Measurements from ENCODE around the gene SCNN1G.
"Not testable (repeated sequence)": the region's sequence is repeated elsewhere in the genome, so short reads cannot be mapped to it uniquely, and the experiment has no call there.

SCNN1G gene, protein sequence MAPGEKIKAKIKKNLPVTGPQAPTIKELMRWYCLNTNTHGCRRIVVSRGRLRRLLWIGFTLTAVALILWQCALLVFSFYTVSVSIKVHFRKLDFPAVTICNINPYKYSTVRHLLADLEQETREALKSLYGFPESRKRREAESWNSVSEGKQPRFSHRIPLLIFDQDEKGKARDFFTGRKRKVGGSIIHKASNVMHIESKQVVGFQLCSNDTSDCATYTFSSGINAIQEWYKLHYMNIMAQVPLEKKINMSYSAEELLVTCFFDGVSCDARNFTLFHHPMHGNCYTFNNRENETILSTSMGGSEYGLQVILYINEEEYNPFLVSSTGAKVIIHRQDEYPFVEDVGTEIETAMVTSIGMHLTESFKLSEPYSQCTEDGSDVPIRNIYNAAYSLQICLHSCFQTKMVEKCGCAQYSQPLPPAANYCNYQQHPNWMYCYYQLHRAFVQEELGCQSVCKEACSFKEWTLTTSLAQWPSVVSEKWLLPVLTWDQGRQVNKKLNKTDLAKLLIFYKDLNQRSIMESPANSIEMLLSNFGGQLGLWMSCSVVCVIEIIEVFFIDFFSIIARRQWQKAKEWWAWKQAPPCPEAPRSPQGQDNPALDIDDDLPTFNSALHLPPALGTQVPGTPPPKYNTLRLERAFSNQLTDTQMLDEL

DNA sequence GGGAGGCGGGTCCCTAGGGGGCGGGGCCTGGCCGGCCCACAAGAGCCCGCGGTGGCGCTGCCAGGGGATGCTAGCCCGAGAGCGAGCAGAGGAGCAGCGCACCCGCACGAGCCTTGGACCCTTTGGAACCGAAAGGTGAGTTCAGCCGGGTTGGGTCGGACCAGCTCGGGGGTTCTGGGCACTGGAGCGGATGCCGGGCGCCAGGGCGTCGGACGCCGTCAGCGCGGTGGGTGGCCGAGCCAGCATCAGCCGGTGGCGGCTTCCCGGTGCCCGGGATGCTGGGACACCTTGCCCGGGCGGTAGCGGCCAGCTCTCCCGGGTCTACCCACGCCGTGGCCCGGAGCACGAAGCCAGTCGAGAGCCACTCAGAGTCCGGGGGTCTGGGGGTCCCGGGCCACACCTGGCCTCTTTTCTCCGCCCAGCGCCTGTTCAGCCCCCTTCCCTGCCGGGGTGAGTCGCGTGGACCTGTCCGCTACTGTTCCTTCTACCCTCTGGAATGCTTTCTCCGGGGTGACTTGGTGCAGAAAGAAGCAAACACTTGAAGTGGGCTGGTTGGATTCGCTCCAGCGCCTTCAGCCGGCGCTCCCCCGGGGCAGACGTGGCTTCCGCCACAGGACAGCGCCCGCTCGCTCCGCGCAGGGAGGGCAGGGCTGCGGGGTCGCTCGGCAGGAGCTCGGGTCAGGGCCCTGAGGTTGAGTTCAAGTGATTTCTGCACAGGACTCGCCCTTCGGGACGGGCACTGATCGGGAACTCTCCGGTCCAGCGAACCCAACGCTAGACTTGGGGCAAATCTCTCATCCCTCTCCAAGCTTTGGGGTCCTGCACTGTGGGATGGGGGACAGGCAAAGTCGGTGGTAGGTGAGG lies at the start of gene SCNN1G:
SCNN1G (plus strand) TSS at position 67 of the 864 bp plus-strand sequence. CDS start 3,527 bp downstream, outside the sequence.
- no peak for TF ChIP-seq POLR2A (IDR thresholded peaks at IDR 0.05; ENCODE audit: low read depth, low read length)
- FAIRE-seq, result no peak
- no peak for DNase-seq (ENCODE audit: insufficient read length, low spot score)

DNA sequence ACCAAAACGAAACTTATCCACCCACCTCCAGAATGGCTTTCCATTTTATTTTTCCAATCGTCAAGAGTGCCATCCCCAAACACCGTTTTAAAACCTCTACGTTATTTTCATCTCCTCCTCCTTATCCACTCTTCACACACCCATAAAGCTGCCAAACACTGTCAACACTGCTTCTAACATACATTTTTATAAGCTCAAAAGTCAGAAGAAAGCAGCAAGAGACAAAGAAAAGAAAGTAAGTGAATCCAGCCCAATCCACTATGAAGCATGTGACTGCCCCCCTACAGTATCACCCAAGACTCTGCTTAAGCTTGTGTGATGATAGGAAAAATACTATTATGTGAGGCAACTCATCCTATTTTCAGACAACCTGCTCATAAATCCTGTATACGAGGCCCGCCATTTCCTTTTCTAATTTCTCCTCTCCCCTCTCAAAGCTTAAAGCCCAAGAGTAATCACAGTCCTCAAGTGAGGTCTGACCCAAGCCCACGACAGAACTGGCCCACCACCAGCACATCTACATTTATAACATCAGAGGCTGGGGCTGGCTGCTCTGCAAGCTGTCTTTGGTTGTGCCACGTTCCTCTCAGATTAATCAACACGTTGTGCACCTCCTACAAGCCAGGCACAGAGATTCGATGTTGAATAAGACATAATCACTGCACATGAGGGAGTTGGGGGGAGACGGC lies 49.6 kb upstream of the SCNN1G start:
- no peak for FAIRE-seq
- no peak for DNase-seq (ENCODE audit: insufficient read length, low spot score)
- no peak for TF ChIP-seq POLR2A (IDR thresholded peaks at IDR 0.05; ENCODE audit: low read depth, low read length)

DNA sequence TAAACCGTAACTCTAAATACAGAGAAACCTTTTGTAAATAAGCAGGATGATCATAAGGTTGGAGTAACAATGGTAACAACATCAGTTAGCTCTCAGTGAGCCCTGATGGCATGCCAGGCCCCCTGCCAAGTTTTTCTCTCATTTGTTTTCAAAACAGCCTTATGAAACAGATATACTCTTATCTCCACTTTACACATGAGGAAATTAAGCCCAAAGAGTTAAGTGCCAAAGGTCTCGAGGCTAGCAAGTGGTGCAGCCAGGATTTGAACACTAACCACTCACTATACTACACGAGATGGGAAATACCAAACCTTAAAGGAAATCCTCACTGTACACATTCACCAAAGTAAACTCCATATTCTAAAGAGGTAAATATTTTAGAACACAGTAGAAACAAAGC lies 48.3 kb upstream of the SCNN1G start:
- DNase-seq (ENCODE audit: insufficient read length, low spot score) (no peak), FAIRE-seq (no peak)
- no peak for TF ChIP-seq POLR2A (IDR thresholded peaks at IDR 0.05; ENCODE audit: low read depth, low read length)

DNA sequence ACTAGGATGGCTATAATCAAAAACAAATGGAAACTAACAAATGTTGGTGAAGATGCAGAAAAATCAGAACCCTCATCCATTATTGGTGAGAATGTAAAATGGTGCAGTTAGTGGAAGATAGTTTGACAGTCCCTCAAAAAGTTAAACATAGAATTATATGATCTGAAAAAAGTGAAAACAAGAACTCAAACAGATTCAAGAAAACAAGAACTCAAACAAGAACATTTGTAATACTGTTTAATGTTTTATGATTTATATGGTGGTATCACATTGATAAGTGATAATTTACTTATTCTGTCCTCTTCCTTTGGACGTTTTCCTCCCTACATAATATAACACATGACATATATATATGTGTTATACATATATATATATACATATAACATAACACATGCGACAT lies 45.3 kb upstream of the SCNN1G start:
- no peak for FAIRE-seq
- TF ChIP-seq POLR2A (IDR thresholded peaks at IDR 0.05; ENCODE audit: low read depth, low read length), result no peak
- DNase-seq (ENCODE audit: insufficient read length, low spot score), result no peak

DNA sequence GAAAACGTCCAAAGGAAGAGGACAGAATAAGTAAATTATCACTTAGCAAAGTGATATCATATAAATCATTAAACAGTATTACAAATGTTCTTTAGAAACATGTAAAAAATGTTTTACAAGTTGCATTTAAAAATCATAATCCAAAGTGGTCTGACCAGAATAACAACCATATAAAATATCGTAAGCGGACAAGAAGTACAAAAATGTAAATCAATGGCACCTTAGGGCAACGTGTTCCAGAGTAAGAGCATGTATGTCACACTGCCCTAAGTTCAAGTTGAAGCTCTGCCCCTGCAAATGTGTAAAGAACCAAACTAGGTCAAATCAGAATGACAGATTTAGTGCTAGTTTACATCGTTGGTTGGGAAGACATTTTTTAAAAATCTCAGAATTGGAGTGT lies 44.7 kb upstream of the SCNN1G start:
- FAIRE-seq (no peak), DNase-seq (ENCODE audit: insufficient read length, low spot score) (no peak)
- TF ChIP-seq POLR2A (IDR thresholded peaks at IDR 0.05; ENCODE audit: low read depth, low read length), result no peak

DNA sequence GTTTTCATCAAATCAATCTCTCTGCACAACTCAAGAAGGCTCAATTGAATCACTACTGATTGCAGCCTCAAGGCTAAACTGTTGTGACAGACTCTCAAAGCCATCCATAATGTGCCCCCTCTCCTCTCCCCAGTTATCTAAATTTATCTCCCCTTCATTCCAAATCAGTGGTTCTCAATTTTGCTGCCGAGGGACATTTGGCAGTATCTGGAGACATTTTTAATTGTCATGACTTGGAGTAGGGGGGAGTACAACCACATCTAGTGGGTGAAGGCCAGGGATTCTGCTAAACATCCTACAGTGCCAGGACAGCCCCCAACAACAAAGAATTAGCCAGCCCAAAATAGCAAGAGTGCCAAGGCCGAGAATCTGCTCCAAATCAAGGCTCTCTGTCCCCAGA lies 42.4 kb upstream of the SCNN1G start:
- no peak for TF ChIP-seq POLR2A (IDR thresholded peaks at IDR 0.05; ENCODE audit: low read depth, low read length)
- DNase-seq (ENCODE audit: insufficient read length, low spot score) (no peak), FAIRE-seq (no peak)

DNA sequence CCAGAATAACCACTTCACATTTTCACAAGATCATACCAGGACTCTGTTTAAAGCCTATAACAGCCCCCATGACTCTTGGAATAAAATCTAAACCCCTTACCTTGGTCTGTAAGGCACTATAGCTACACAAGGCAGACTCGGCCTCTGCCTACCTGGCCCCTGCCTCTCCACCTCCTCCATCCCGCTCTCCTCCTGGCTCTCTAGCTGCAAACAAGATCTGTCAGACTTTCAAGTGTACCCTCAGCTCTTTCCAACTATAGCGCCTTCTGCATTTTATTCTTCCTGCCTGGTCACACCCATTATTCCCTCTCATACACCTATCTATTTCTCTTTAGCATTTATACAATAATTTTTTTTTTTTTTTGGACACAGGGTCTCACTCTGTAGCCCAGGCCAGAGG lies 41.5 kb upstream of the SCNN1G start:
- no peak for FAIRE-seq
- DNase-seq (ENCODE audit: insufficient read length, low spot score), result no peak
- no peak for TF ChIP-seq POLR2A (IDR thresholded peaks at IDR 0.05; ENCODE audit: low read depth, low read length)

DNA sequence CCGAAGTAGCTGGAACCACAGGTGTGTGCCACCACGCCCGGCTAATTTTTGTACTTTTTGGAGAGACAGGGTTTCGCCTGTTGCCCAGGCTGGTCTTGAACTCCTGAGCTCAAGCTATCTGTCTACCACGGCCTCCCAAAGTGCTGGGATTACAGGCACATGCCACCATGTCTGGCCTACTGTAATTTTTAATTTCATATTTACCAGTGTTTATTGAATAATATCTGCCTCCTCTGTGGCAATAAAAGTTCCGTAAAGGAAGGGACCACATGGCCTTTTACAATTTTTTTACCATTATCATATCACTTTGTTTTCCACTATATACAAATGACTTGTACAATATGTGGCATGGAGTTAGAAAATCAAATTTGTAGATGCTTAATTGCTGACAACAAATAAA lies 41.0 kb upstream of the SCNN1G start:
- no peak for TF ChIP-seq POLR2A (IDR thresholded peaks at IDR 0.05; ENCODE audit: low read depth, low read length)
- no peak for DNase-seq (ENCODE audit: insufficient read length, low spot score)
- no peak for FAIRE-seq

DNA sequence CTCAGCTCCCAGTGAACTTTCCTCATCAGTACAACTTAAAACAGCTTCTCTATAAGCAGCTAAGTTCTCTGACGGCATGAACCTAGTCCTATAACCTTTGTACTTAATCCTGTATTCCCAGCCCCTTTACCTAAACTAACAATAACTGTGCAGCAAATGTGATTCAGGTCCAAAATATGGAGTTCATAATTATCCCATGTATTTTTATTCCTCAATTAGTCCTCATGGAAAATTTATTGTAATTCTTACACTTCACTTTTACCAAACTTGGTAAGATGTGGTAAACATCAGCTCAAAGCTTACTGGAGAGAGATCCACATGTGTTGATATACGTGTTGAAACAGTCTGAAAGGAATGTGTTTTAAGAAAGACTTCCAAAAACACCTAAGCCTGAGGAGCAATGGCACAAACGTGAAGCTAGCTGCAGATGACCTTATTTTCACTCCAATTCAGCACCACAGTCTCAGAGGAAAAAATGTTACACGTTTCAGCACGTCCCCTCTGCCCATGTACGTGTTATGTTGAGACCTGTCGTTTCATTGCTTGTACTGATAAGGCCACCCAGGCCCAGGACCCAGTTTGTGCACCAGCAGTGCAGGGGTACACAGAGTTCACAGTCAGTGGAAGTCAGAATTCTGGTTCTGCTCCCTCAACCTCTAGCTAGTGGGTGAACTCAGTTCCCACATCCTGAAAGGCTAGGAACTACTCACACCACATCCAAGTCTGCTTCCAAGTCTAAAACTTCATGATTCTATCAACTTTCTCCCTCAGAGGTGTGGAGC lies 40.4 kb upstream of the SCNN1G start:
- DNase-seq (ENCODE audit: insufficient read length, low spot score), result no peak
- no peak for FAIRE-seq
- TF ChIP-seq POLR2A (IDR thresholded peaks at IDR 0.05; ENCODE audit: low read depth, low read length), result no peak

DNA sequence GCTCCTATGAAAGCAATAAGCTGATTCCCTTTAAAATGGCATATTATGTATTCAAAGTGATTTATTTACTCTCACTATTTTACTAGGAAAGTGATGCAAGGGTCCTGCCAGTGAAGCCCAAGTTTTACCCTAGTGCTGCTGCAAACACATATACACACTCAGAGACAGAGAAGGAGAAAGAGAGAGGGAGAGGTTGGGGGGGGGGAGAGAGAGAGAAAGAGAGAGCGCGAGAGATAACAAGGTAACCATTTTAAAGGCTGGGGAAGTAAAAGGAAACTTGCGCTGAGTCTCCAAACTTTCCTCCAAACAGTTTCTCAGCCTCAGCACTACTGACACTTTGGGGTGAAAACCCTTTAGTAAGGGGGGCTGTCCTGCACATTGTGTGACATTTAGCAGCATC lies 39.2 kb upstream of the SCNN1G start:
- no peak for TF ChIP-seq POLR2A (IDR thresholded peaks at IDR 0.05; ENCODE audit: low read depth, low read length)
- FAIRE-seq, result no peak
- no peak for DNase-seq (ENCODE audit: insufficient read length, low spot score)

DNA sequence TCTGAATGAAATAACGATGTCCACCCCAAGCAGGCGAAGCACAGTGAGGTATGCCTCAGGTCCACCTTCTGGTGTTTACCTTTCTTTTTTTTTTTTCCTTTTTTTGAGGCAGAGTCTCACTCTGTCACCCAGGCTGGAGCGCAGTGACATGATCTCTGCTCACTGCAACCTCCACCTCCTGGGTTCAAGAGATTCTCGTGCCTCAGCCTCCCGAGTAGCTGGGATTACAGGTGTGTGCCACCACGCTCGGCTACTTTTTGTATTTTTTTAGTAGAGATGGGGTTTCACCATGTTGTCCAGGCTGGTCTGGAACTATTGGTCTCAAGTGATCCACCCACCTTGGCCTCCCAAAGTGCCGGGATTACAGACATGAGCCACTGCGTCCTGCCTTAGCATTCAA lies 38.2 kb upstream of the SCNN1G start:
- DNase-seq (ENCODE audit: insufficient read length, low spot score); FAIRE-seq: not testable (repeated sequence)

DNA sequence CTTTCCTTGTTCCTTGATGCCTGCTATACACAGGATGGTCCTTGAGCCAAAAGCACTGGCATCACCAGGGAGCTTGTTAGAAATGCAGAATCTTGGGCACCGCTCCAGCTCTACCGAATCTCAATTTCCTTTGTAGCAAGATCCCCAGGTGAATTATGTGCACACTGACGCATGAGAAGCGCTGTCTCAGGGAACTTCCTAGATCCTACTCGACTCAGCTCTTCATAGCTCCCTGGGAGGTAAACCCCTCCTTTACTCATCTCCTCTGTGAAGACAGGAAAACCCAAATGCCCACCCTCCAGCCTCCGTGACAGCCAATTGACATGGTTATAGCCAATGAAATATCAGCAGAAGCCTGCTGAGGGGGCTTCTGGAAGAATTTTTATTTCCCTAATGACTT lies 37.4 kb upstream of the SCNN1G start:
- no peak for TF ChIP-seq POLR2A (IDR thresholded peaks at IDR 0.05; ENCODE audit: low read depth, low read length)
- peak; percentile 60 for FAIRE-seq
- DNase-seq (ENCODE audit: insufficient read length, low spot score), result no peak

DNA sequence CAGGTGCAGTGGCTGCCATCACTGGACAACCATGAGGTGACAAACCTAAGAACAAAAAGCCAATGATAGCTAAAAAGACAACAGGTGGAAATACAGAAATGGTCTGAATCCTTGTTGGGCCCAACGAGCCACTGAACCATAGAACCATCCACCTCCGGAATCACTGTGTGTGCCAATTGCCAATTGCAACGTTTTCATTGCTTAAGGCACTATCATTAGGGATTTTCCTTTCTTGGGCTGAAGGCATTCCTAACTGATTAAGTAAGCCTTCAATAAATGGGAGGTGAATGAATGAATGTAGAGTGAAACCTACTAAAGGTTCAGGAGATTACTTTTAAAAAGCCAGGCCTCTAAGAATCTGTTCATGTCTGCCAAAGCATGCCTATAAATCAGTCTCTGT lies 36.9 kb upstream of the SCNN1G start:
- DNase-seq (ENCODE audit: insufficient read length, low spot score), result peak; percentile 38
- no peak for TF ChIP-seq POLR2A (IDR thresholded peaks at IDR 0.05; ENCODE audit: low read depth, low read length)
- FAIRE-seq, result peak; percentile 77

Measured in H54 (cell line).